ENCODE results near the gene LIPE. TPM values are rescaled to one million over a fixed set of nuclear protein-coding genes. Genes with fewer than 3 reads are reported as not detected.
"Not testable (repeated sequence)": the region's sequence is repeated elsewhere in the genome, so short reads cannot be mapped to it uniquely, and the experiment has no call there.

Gene LIPE
- total RNA-seq, 1 donor from 2014 or later = 61.4 TPM

GRCh38 chr19:42455086-42455485, 27.9 kb upstream of the LIPE start:
- no peak for DNase-seq
- intact Hi-C loops (cut with DNase I) = no loop called here
- ATAC-seq (ENCODE audit: poor library complexity) = no peak

GRCh38 chr19:42452590-42452989, 25.4 kb upstream of the LIPE start:
- no peak for DNase-seq
- ATAC-seq (ENCODE audit: poor library complexity) = no peak
- intact Hi-C loops (cut with DNase I) = loop anchor here (5.0 kb wide), 2 partner anchors 75 to 325 kb away; partner anchors contain the start of gene CEACAM1

- intact Hi-C loops (cut with DNase I) = loop anchor here (5.0 kb wide), 2 partner anchors 77 to 327 kb away; partner anchors contain the start of gene CEACAM1
Observed at GRCh38 chr19:42450314-42450934, 23.2 kb upstream of the LIPE start.

GRCh38 chr19:42448306-42448705, 21.1 kb upstream of the LIPE start:
- ATAC-seq (ENCODE audit: poor library complexity); DNase-seq; intact Hi-C loops (cut with DNase I): not testable (repeated sequence)

More at GRCh38 chr19:42450314-42450934, 23.2 kb upstream of the LIPE start:
- peak; percentile 89 for ATAC-seq (ENCODE audit: poor library complexity)
- peak; percentile 81 for DNase-seq

GRCh38 chr19:42445948-42446347, 18.8 kb upstream of the LIPE start:
- no peak for ATAC-seq (ENCODE audit: poor library complexity)
- intact Hi-C loops (cut with DNase I) = no loop called here
- DNase-seq = no peak

GRCh38 chr19:42443944-42444398, 16.8 kb upstream of the LIPE start:
- DNase-seq (no peak), ATAC-seq (ENCODE audit: poor library complexity) (no peak)
- intact Hi-C loops (cut with DNase I) = no loop called here

GRCh38 chr19:42442833-42443232, 15.6 kb upstream of the LIPE start, which contains the start of gene CXCL17:
Gene CXCL17, minus strand, starts transcription at chr19:42442946. Its CDS starts 114 bp downstream, at chr19:42442832.
- no peak for DNase-seq
- ATAC-seq (ENCODE audit: poor library complexity) = no peak
- intact Hi-C loops (cut with DNase I) = no loop called here

- intact Hi-C loops (cut with DNase I) = no loop called here
- ATAC-seq (ENCODE audit: poor library complexity) = no peak
- DNase-seq = no peak
Observed at GRCh38 chr19:42441049-42441445, 13.9 kb upstream of the LIPE start.

- intact Hi-C loops (cut with DNase I) = no loop called here
- ATAC-seq (ENCODE audit: poor library complexity) (peak; percentile 76), DNase-seq (peak; percentile 88)
Observed at GRCh38 chr19:42440357-42441048, 13.3 kb upstream of the LIPE start.

GRCh38 chr19:42436006-42436405, 8.8 kb upstream of the LIPE start:
- intact Hi-C loops (cut with DNase I) = no loop called here

GRCh38 chr19:42435316-42435715, 8.1 kb upstream of the LIPE start:
- no peak for ATAC-seq (ENCODE audit: poor library complexity)
- no peak for DNase-seq
- intact Hi-C loops (cut with DNase I) = no loop called here

More at GRCh38 chr19:42436006-42436405, 8.8 kb upstream of the LIPE start:
- ATAC-seq (ENCODE audit: poor library complexity) (no peak), DNase-seq (no peak)

GRCh38 chr19:42433503-42434260, 6.5 kb upstream of the LIPE start:
- DNase-seq (peak; percentile 91), ATAC-seq (ENCODE audit: poor library complexity) (peak; percentile 91)
- intact Hi-C loops (cut with DNase I) = no loop called here

GRCh38 chr19:42431486-42431885, 4.3 kb upstream of the LIPE start:
- DNase-seq (no peak), ATAC-seq (ENCODE audit: poor library complexity) (no peak)
- intact Hi-C loops (cut with DNase I) = no loop called here

GRCh38 chr19:42428676-42429075, 1.5 kb upstream of the LIPE start:
- ATAC-seq (ENCODE audit: poor library complexity) (no peak), DNase-seq (no peak)
- intact Hi-C loops (cut with DNase I) = no loop called here

- ATAC-seq (ENCODE audit: poor library complexity) (no peak), DNase-seq (no peak)
- intact Hi-C loops (cut with DNase I) = no loop called here
Observed at GRCh38 chr19:42426643-42427042, 545 bp downstream of the LIPE start.

GRCh38 chr19:42424712-42425131, 2.5 kb downstream of the LIPE start:
- DNase-seq (no peak), ATAC-seq (ENCODE audit: poor library complexity) (no peak)
- intact Hi-C loops (cut with DNase I) = no loop called here

- DNase-seq = no peak
- intact Hi-C loops (cut with DNase I) = no loop called here
- ATAC-seq (ENCODE audit: poor library complexity) = no peak
Observed at GRCh38 chr19:42424345-42424707, 2.9 kb downstream of the LIPE start.

- peak; percentile 93 for DNase-seq
- intact Hi-C loops (cut with DNase I) = no loop called here
- ATAC-seq (ENCODE audit: poor library complexity) = peak; percentile 89
Observed at GRCh38 chr19:42423462-42424344, 3.5 kb downstream of the LIPE start.
